HG03565 (cell line): ENCODE data around the gene HLTF.
"Not testable (repeated sequence)": the region's sequence is repeated elsewhere in the genome, so short reads cannot be mapped to it uniquely, and the experiment has no call there.

Experiments used
- ATAC-seq: cut with Tn5 transposase; IDR thresholded peaks from one replicate; pipeline ENCODE4 v1.9.1; 2021; ENCODE audit warnings: mild to moderate bottlenecking, moderate library complexity; ENCODE audit not compliant: unreplicated experiment

Gene HLTF

DNA sequence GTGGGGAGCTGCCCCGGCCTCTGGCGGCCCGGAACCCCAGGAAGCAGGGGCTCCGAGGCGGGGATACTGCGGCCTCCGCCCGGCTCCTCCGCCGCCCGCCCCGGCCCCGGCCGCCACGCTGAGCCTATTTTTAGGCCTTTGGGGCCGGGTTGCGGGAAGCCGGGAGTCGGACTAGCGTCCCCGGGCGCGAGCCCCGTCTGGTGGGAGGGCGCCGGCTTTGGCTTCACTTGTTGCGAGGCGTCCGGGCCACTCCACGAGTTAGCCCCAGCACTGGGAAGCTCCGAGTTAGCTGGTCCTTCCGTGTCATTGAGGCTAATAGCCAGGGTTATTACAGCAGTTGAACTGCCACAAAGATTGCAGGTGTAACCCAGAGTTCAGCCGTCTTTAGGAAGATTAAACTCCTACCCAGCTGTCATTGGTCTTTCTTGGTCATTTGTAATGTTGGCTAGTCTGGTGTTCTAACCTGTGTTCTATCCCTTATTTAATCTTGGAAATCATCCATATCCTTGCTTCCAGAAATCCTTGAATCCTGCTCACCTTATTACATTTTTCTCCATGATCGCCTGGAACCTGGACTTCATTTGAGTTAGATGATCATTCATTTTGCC is 94.2 kb downstream of the HLTF start:
- peak; percentile 19 for ATAC-seq

- ATAC-seq = peak; percentile 85
Observed at GRCh38 chr3:148991219-148992026, 94.9 kb downstream of the HLTF start, which contains the start of gene GYG1. Gene GYG1 (plus strand): TSS chr3:148991540. CDS start chr3:148991641, 101 bp downstream.

GRCh38 chr3:148990236-148990635 is 96.1 kb downstream of the HLTF start:
- peak; percentile 28 for ATAC-seq

GRCh38 chr3:148987551-148987950 is 98.8 kb downstream of the HLTF start:
- ATAC-seq = not testable (repeated sequence)

- ATAC-seq = no peak
Observed at GRCh38 chr3:148981273-148981672, 105.1 kb downstream of the HLTF start.
